ENCODE measurements around the gene LRP5. TPM values are rescaled to one million over a fixed set of nuclear protein-coding genes. Genes with fewer than 3 reads are reported as not detected.

The LRP5 gene
- total RNA-seq, 4 donors from 2014 or later = 45.8 to 75.5 (median 54.3) TPM

DNA sequence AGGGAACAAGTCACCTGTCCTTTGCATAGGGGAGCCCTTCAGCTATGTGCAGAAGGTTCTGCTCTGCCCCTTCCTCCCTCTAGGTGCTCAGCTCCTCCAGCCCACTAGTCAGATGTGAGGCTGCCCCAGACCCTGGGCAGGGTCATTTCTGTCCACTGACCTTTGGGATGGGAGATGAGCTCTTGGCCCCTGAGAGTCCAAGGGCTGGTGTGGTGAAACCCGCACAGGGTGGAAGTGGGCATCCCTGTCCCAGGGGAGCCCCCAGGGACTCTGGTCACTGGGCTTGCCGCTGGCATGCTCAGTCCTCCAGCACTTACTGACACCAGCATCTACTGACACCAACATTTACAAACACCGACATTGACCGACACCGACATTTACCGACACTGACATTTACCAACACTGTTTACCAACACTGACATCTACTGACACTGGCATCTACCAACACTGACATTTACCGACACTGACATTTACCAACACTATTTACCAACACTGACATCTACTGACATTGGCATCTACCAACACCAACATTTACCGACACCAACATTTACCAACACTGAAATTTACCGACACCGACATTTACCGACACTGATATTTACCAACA lies 76.3 kb downstream of the LRP5 start:
- no peak for DNase-seq
- peaks cover 14 to 16% of the 10 kb centered on the region in 2 donors for H3K36me3 ChIP-seq
- TF ChIP-seq, protein P1, sequence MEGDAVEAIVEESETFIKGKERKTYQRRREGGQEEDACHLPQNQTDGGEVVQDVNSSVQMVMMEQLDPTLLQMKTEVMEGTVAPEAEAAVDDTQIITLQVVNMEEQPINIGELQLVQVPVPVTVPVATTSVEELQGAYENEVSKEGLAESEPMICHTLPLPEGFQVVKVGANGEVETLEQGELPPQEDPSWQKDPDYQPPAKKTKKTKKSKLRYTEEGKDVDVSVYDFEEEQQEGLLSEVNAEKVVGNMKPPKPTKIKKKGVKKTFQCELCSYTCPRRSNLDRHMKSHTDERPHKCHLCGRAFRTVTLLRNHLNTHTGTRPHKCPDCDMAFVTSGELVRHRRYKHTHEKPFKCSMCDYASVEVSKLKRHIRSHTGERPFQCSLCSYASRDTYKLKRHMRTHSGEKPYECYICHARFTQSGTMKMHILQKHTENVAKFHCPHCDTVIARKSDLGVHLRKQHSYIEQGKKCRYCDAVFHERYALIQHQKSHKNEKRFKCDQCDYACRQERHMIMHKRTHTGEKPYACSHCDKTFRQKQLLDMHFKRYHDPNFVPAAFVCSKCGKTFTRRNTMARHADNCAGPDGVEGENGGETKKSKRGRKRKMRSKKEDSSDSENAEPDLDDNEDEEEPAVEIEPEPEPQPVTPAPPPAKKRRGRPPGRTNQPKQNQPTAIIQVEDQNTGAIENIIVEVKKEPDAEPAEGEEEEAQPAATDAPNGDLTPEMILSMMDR (IDR thresholded peaks at IDR 0.05) = no peak
- TF ChIP-seq POLR2A (IDR thresholded peaks at IDR 0.05) = no peak
- intact Hi-C loops (cut with DNase I) = loop anchor here (5.0 kb wide), 1 partner anchor 131 kb away; no protein-coding TSS in a partner anchor
- peaks cover 3 to 5% of the 10 kb centered on the region in 2 donors for H3K4me1 ChIP-seq
- H3K4me3 ChIP-seq (replicated peaks in 1 of 3) = no peak overlapping the region
- H3K9me3 ChIP-seq = no peaks in the 10 kb centered on the region
- H3K27ac ChIP-seq = no peak overlapping the region
- WGBS, 2 donors = 93 to 94% methylated on average over 10 to 11 of the region's 11 CpGs
- no peaks in the 10 kb centered on the region for H3K27me3 ChIP-seq

DNA sequence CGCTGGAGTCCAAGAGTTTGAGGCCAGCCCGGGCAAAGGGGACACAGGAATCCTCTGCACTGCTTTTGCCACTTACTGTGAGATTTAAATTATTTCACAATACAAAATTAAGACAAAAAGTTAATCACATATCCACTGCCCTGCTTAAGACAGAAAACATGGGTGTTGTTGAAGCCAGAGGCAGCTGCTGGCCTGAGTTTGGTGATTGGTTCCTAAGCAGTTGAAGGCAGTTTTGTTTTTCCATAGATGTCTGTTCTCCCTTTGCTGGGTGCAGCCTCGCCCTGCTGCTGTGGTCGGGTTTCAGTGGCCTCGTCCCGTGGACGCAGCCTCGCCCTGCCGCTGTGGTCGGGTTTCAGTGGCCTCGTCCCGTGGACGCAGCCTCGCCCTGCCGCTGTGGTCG lies 77.9 kb downstream of the LRP5 start:
- no peaks in the 10 kb centered on the region for H3K4me1 ChIP-seq
- H3K4me3 ChIP-seq (replicated peaks in 1 of 3) = no peak overlapping the region
- no peaks in the 10 kb centered on the region for H3K27me3 ChIP-seq
- no peaks in the 10 kb centered on the region for H3K9me3 ChIP-seq
- TF ChIP-seq POLR2A (IDR thresholded peaks at IDR 0.05) = no peak
- TF ChIP-seq, protein P1 (IDR thresholded peaks at IDR 0.05) = no peak
- intact Hi-C loops (cut with DNase I) = no loop called here
- WGBS, 2 donors = 91 to 93% methylated on average over 14 of the region's 16 CpGs
- DNase-seq = no peak
- H3K27ac ChIP-seq = no peak overlapping the region
- peaks cover 14 to 16% of the 10 kb centered on the region in 2 donors for H3K36me3 ChIP-seq

DNA sequence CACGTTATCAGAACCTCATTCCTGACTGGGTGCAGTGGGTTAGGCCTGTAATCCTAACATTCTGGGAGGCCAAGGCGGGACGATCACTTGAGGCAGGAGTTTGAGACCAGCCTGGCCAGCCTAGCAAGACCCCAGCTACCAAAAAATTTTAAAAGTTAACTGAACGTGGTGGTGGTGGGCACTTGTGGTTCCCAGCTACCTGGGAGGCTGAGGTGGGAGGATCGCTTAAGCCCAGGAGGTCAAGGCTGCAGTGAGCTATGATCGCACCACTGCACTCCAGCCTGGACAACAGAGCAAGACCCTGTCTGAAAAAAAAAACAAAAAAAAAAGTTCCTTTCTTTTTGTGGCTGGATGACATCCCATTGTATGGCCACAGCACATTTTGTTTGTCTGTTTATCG lies 80.4 kb downstream of the LRP5 start:
- DNase-seq = no peak
- Histone ChIP-seq H3K36me3 (peaks cover 4 to 9% of the 10 kb centered on the region in 2 donors), H3K27ac (no peak overlapping the region), H3K4me1 (no peaks in the 10 kb centered on the region), H3K27me3 (no peaks in the 10 kb centered on the region), H3K4me3 (replicated peaks in 1 of 3) (no peak overlapping the region), H3K9me3 (no peaks in the 10 kb centered on the region)
- 91 to 94% methylated on average over 7 of the region's 7 CpGs for WGBS, 2 donors
- TF ChIP-seq POLR2A (IDR thresholded peaks at IDR 0.05) = no peak
- TF ChIP-seq, protein P1 (IDR thresholded peaks at IDR 0.05) = no peak
- intact Hi-C loops (cut with DNase I) = no loop called here

DNA sequence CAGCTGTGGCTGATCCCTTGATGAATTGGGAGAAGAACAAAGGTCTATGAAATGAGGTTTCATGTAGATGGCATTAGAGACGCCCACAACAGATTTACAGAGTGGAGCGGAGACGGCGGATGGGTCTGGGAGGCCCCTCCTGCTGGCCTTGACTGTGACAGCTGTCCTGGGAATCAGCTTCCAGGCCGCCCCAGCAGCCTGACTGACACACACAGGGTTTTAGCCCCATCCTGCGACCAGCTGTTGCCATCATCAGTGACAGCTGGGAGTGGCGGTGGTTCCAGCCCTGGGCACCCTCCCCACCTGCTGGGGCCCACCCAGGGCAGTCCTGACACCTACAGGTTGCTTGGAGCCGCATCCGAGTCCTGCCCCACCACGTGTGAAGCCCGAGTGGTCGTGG lies 84.1 kb downstream of the LRP5 start:
- H3K27me3 ChIP-seq = no peaks in the 10 kb centered on the region
- intact Hi-C loops (cut with DNase I) = no loop called here
- no peak overlapping the region for H3K4me3 ChIP-seq (replicated peaks in 1 of 3)
- peaks cover 0 to 3% of the 10 kb centered on the region in 2 donors for H3K36me3 ChIP-seq
- H3K27ac ChIP-seq = no peak overlapping the region
- 93 to 96% methylated on average over 12 of the region's 12 CpGs for WGBS, 2 donors
- no peaks in the 10 kb centered on the region for H3K9me3 ChIP-seq
- no peak for TF ChIP-seq POLR2A (IDR thresholded peaks at IDR 0.05)
- TF ChIP-seq, protein P1 (IDR thresholded peaks at IDR 0.05) = no peak
- H3K4me1 ChIP-seq = peaks cover 21 to 28% of the 10 kb centered on the region in 2 donors
- DNase-seq = no peak

DNA sequence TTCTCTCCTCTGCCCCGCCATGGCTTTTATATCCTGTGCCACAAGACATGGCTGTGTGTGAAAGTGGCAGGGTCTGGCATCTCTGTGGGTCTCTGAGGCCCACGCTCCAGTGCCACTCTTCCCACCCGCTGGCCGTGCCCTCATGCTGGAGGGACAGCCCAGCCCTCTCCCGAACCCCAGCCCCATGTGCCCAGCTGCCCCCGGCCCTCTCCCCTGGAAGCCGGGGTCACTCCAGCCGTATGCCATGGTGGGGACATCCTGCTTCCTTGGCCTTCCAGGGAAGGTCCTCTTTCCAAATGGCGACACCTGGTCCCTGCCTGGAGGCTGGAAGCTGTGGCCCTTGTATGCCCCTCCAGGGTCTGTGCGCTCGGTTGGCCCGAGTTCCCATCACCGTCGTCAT lies 84.9 kb downstream of the LRP5 start:
- Histone ChIP-seq H3K36me3 (no peaks in the 10 kb centered on the region), H3K4me1 (peaks cover 21 to 28% of the 10 kb centered on the region in 2 donors), H3K27ac (no peak overlapping the region), H3K9me3 (no peaks in the 10 kb centered on the region), H3K4me3 (replicated peaks in 1 of 3) (no peak overlapping the region), H3K27me3 (no peaks in the 10 kb centered on the region)
- TF ChIP-seq, protein P1 (IDR thresholded peaks at IDR 0.05) = no peak
- no peak for TF ChIP-seq POLR2A (IDR thresholded peaks at IDR 0.05)
- no peak for DNase-seq
- 95 to 98% methylated on average over 6 to 14 of the region's 14 CpGs for whole genome bisulfite sequencing, 2 donors
- intact Hi-C loops (cut with DNase I) = no loop called here

All from thyroid gland (tissue), 4 donors.